Esophagus muscularis mucosa (tissue), 3 donors: ENCODE data around the gene SLC13A3.

ENCODE experiments used
- POLR2AphosphoS5 ChIP-seq, 2 donors: sonication (generic); formaldehyde crosslinking; IDR thresholded peaks; one replicate each; pipeline ENCODE4 v1.6.1; 2017; ENCODE audit warnings: antibody characterized with exemption in 2 of 2
- TF ChIP-seq, protein P1 (sequence below), 3 experiments: fragments of 200-600 bp in 2 of 3; fragments of 450-650 bp in 1 of 3; sonication (generic) in 2 of 3; IDR thresholded peaks; one replicate each; pipeline ENCODE4 v1.5.1; 2017 to 2019; ENCODE audit warnings: antibody characterized with exemption in 3 of 3, mild to moderate bottlenecking in 2 of 3, moderate library complexity in 1 of 3

DNA sequence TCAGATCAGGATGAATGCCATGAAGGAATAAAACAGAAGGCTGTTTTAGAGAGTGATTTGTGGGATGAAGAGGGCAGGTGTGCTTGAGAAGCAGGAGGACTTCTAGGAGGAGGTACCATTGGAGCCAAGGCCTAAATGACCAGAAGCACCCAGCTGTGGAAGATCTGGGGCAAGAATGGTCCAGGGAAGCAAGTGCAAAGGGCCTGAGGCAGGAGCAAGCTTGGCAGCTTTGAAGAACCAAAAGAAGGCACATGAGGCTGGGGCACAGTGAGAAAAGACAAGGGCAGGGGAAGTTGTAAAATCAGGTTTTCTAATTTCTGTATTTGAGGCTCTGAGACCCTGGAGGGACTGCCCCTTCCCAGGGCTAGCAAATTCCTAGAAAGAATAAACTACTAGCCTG is 9.8 kb downstream of the SLC13A3 start:
- TF ChIP-seq, protein P1, sequence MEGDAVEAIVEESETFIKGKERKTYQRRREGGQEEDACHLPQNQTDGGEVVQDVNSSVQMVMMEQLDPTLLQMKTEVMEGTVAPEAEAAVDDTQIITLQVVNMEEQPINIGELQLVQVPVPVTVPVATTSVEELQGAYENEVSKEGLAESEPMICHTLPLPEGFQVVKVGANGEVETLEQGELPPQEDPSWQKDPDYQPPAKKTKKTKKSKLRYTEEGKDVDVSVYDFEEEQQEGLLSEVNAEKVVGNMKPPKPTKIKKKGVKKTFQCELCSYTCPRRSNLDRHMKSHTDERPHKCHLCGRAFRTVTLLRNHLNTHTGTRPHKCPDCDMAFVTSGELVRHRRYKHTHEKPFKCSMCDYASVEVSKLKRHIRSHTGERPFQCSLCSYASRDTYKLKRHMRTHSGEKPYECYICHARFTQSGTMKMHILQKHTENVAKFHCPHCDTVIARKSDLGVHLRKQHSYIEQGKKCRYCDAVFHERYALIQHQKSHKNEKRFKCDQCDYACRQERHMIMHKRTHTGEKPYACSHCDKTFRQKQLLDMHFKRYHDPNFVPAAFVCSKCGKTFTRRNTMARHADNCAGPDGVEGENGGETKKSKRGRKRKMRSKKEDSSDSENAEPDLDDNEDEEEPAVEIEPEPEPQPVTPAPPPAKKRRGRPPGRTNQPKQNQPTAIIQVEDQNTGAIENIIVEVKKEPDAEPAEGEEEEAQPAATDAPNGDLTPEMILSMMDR (IDR thresholded peaks at IDR 0.05) = no peak
- no peak for TF ChIP-seq POLR2AphosphoS5 (IDR thresholded peaks at IDR 0.05)
